WTC11 (cell line): ENCODE data around the gene ZDHHC14.

Source experiments
- ATF3 ChIP-seq: sonication (generic); formaldehyde crosslinking; conservative IDR thresholded peaks from 2 replicates; pipeline ENCODE4 v1.8.1; 2022; ENCODE audit warnings: mild to moderate bottlenecking, missing genetic modification reagents
- CTCF ChIP-seq: fragments of 200-600 bp; IDR thresholded peaks from 2 replicates; pipeline ENCODE4 v1.8.0; 2022; ENCODE audit warnings: antibody characterized with exemption
- ETV6 ChIP-seq: sonication (generic); formaldehyde crosslinking; IDR thresholded peaks from 2 replicates; pipeline ENCODE4 v1.8.1; 2022; ENCODE audit warnings: mild to moderate bottlenecking, missing genetic modification reagents
- FOXP4 ChIP-seq: sonication (generic); formaldehyde crosslinking; IDR thresholded peaks from 2 replicates; pipeline ENCODE4 v1.8.0; 2022; ENCODE audit warnings: mild to moderate bottlenecking, missing genetic modification reagents
- KAT7 ChIP-seq: sonication (generic); formaldehyde crosslinking; IDR thresholded peaks from 2 replicates; pipeline ENCODE4 v1.8.1; 2023; ENCODE audit warnings: missing genetic modification reagents, mild to moderate bottlenecking, borderline replicate concordance
- NFYB ChIP-seq: sonication (generic); formaldehyde crosslinking; conservative IDR thresholded peaks from 2 replicates; pipeline ENCODE4 v1.8.0; 2022; ENCODE audit warnings: low read depth, missing genetic modification reagents
- SMAD4 ChIP-seq: sonication (generic); formaldehyde crosslinking; IDR thresholded peaks from 2 replicates; pipeline ENCODE4 v1.8.0; 2022; ENCODE audit warnings: mild to moderate bottlenecking, missing genetic modification reagents
- TEAD1 ChIP-seq: sonication (generic); formaldehyde crosslinking; IDR thresholded peaks from 2 replicates; pipeline ENCODE4 v1.8.0; 2022; ENCODE audit warnings: mild to moderate bottlenecking, missing genetic modification reagents
- USF2 ChIP-seq: sonication (generic); formaldehyde crosslinking; IDR thresholded peaks from 2 replicates; pipeline ENCODE4 v1.8.1; 2023; ENCODE audit warnings: mild to moderate bottlenecking, missing genetic modification reagents, moderate library complexity
- TF ChIP-seq, protein P1 (sequence below): sonication (generic); formaldehyde crosslinking; IDR thresholded peaks from 2 replicates; pipeline ENCODE4 v1.8.0; 2022; ENCODE audit warnings: mild to moderate bottlenecking, missing genetic modification reagents

DNA sequence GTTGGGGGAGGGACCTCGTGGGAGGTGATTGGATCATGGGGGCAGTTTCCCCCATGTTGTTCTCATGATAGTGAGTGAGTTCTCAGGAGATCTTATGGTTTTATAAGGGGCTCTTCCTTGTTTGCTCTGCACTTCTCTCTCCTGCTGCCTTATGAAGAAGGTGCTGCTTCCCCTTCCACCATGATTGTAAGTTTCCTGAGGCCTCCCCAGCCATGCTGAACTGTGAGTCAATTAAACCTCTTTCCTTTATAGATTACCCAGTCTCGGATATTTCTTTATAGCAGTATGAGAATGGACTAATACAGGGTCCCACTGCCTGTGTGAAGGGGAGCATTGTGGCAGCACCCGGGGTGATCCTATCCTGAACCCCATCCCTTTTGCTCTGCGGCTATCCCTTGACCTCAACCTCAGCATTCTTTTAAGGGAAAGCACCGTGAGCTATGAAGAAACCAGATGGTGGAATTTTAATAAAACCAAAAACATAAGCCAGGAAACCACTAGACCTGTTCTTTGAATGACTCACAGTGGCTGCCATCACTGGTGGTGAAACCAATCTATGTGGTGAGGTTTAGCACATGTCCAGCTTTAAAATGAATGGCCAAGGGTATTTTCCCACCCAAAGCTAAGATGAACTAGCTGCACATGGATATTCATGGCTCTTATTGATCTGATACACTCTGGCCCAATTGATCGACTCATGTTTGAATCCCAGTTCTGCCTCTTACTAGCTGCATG is 62.2 kb downstream of the ZDHHC14 start:
- TF ChIP-seq USF2: no peak
- TF ChIP-seq CTCF: no peak
- no peak for TF ChIP-seq ATF3
- TF ChIP-seq KAT7: no peak
- no peak for TF ChIP-seq SMAD4 (CRISPR knock-in tag)
- TF ChIP-seq NFYB (CRISPR knock-in tag): no peak
- no peak for TF ChIP-seq TEAD1 (CRISPR knock-in tag)
- TF ChIP-seq, protein P1, sequence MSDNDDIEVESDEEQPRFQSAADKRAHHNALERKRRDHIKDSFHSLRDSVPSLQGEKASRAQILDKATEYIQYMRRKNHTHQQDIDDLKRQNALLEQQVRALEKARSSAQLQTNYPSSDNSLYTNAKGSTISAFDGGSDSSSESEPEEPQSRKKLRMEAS (CRISPR knock-in tag): no peak
- no peak for TF ChIP-seq FOXP4 (CRISPR knock-in tag)
- TF ChIP-seq ETV6 (CRISPR knock-in tag): no peak
